C4-2B (cell line): ENCODE data around the gene KLC3.

Source experiments
- CTCF ChIP-seq: fragments of 450-650 bp; conservative IDR thresholded peaks from 2 replicates; pipeline ENCODE4 v1.5.1; 2017; ENCODE audit warnings: mild to moderate bottlenecking
- ZFX ChIP-seq: fragments of 450-650 bp; IDR thresholded peaks from 2 replicates; pipeline ENCODE4 v1.6.1; 2017

DNA sequence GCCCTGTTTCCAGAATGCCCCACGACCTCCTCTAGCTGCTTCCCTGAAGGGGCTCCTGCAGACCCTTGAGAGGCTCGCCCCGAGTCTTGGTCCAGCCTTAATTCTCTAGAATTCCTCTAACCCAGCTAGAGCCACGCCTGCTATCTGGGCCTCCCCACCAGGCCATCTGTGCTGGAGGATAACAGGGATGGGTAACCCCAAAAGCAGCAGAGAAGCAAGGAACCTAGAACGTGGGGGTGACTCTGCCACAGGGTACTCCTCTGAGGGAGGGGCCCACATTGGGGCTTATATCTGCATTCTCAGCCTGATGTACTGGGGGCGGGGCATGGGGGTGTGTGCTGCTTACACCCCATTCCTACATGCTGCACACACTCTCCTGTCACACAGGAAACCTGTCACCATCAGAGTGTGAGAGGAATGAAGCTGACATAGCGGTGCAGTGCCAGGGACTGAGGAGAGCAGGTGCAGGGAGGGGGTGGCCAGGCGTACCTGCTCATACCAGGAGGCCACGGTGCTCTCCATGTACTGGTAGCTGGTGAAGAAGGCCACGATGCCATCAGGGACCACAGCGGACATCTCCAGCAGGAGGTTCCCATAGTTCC lies 13.8 kb downstream of the KLC3 start:
- TF ChIP-seq CTCF (no peak), ZFX (no peak)
